ENCODE measurements around the gene ANKMY1. TPM values are rescaled to one million over a fixed set of nuclear protein-coding genes. Genes with fewer than 3 reads are reported as not detected.

Gene ANKMY1
- total and polyA plus RNA-seq, 2 experiments from 2014 or later, result 2.3 to 8.9 TPM

DNA sequence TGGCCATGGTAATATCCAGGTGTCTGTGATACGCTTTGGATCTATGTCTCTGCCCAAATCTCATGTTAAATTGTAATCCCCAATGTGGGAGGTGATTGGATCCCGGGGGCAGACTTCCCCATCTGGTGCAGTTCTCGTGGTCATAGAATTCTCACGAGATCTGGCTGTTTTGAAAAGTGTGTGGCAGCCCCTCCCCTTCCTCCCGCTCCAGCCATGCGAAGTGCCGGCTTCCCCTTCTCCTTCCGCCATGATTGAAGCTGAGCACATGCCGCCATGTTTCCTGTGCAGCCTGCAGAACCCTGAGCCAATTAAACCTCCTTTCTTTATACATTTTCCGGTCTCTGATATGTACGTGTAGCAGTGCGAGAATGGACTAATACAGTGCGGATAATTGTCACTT, 79.9 kb downstream of the ANKMY1 start (continued):
- TF ChIP-seq, protein P1, sequence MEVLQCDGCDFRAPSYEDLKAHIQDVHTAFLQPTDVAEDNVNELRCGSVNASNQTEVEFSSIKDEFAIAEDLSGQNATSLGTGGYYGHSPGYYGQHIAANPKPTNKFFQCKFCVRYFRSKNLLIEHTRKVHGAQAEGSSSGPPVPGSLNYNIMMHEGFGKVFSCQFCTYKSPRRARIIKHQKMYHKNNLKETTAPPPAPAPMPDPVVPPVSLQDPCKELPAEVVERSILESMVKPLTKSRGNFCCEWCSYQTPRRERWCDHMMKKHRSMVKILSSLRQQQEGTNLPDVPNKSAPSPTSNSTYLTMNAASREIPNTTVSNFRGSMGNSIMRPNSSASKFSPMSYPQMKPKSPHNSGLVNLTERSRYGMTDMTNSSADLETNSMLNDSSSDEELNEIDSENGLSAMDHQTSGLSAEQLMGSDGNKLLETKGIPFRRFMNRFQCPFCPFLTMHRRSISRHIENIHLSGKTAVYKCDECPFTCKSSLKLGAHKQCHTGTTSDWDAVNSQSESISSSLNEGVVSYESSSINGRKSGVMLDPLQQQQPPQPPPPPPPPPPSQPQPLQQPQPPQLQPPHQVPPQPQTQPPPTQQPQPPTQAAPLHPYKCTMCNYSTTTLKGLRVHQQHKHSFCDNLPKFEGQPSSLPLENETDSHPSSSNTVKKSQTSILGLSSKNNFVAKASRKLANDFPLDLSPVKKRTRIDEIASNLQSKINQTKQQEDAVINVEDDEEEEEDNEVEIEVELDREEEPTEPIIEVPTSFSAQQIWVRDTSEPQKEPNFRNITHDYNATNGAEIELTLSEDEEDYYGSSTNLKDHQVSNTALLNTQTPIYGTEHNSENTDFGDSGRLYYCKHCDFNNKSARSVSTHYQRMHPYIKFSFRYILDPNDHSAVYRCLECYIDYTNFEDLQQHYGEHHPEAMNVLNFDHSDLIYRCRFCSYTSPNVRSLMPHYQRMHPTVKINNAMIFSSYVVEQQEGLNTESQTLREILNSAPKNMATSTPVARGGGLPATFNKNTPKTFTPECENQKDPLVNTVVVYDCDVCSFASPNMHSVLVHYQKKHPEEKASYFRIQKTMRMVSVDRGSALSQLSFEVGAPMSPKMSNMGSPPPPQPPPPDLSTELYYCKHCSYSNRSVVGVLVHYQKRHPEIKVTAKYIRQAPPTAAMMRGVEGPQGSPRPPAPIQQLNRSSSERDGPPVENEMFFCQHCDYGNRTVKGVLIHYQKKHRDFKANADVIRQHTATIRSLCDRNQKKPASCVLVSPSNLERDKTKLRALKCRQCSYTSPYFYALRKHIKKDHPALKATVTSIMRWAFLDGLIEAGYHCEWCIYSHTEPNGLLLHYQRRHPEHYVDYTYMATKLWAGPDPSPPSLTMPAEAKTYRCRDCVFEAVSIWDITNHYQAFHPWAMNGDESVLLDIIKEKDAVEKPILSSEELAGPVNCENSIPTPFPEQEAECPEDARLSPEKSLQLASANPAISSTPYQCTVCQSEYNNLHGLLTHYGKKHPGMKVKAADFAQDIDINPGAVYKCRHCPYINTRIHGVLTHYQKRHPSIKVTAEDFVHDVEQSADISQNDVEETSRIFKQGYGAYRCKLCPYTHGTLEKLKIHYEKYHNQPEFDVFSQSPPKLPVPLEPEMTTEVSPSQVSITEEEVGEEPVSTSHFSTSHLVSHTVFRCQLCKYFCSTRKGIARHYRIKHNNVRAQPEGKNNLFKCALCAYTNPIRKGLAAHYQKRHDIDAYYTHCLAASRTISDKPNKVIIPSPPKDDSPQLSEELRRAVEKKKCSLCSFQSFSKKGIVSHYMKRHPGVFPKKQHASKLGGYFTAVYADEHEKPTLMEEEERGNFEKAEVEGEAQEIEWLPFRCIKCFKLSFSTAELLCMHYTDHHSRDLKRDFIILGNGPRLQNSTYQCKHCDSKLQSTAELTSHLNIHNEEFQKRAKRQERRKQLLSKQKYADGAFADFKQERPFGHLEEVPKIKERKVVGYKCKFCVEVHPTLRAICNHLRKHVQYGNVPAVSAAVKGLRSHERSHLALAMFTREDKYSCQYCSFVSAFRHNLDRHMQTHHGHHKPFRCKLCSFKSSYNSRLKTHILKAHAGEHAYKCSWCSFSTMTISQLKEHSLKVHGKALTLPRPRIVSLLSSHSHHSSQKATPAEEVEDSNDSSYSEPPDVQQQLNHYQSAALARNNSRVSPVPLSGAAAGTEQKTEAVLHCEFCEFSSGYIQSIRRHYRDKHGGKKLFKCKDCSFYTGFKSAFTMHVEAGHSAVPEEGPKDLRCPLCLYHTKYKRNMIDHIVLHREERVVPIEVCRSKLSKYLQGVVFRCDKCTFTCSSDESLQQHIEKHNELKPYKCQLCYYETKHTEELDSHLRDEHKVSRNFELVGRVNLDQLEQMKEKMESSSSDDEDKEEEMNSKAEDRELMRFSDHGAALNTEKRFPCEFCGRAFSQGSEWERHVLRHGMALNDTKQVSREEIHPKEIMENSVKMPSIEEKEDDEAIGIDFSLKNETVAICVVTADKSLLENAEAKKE (CRISPR knock-in tag; IDR thresholded peaks at IDR 0.05), result no peak
- no peak for TF ChIP-seq NANOG (IDR thresholded peaks at IDR 0.05; ENCODE audit: borderline replicate concordance)
- TF ChIP-seq, protein P2, sequence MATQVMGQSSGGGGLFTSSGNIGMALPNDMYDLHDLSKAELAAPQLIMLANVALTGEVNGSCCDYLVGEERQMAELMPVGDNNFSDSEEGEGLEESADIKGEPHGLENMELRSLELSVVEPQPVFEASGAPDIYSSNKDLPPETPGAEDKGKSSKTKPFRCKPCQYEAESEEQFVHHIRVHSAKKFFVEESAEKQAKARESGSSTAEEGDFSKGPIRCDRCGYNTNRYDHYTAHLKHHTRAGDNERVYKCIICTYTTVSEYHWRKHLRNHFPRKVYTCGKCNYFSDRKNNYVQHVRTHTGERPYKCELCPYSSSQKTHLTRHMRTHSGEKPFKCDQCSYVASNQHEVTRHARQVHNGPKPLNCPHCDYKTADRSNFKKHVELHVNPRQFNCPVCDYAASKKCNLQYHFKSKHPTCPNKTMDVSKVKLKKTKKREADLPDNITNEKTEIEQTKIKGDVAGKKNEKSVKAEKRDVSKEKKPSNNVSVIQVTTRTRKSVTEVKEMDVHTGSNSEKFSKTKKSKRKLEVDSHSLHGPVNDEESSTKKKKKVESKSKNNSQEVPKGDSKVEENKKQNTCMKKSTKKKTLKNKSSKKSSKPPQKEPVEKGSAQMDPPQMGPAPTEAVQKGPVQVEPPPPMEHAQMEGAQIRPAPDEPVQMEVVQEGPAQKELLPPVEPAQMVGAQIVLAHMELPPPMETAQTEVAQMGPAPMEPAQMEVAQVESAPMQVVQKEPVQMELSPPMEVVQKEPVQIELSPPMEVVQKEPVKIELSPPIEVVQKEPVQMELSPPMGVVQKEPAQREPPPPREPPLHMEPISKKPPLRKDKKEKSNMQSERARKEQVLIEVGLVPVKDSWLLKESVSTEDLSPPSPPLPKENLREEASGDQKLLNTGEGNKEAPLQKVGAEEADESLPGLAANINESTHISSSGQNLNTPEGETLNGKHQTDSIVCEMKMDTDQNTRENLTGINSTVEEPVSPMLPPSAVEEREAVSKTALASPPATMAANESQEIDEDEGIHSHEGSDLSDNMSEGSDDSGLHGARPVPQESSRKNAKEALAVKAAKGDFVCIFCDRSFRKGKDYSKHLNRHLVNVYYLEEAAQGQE (IDR thresholded peaks at IDR 0.05; ENCODE audit: unreplicated experiment), result no peak
- no peak for TF ChIP-seq JUNB (IDR thresholded peaks at IDR 0.05; ENCODE audit: unreplicated experiment)
- no peak for TF ChIP-seq ZNF331 (CRISPR knock-in tag; IDR thresholded peaks at IDR 0.05; ENCODE audit: low read depth)

DNA sequence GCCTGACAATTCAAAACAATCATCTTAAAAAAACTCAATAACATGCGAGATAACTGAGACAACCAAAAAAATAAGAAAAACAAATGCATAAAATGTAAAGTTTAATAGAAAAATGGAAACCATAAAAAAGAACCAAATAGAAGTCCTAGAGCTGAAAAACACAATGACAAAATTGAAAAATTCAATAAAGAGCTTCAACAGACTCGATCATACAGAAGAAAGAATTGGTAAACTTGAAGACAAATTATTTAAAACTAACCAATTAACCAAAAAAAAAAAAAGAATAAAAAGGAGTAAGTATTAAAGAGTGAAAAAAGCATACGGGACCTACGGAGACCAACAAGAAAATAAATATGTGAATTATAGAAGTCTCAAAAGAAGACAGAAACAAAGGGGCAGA, 84.6 kb downstream of the ANKMY1 start:
- H3K27me3 ChIP-seq (ENCODE audit: insufficient read depth), result 0 out of 2 replicates have a peak, but pooled peaks cover 8% of the 10 kb centered on the region
- H3K4me3 ChIP-seq, result no peak overlapping the region
- H3K27ac Mint-ChIP-seq, result no peak overlapping the region
- DNase-seq (ENCODE audit: low spot score) (no peak), ATAC-seq (no peak)
- H3K9me2 ChIP-seq (ENCODE audit: insufficient read depth), result no peaks in the 10 kb centered on the region; the same call in 1 of the 2 replicates
- H3K9me3 Mint-ChIP-seq, result peaks cover 6% of the 10 kb centered on the region; the same call in 1 of the 3 replicates
- no peaks in the 10 kb centered on the region for H3K36me3 ChIP-seq (ENCODE audit: insufficient read depth)
- H3K4me1 ChIP-seq (ENCODE audit: insufficient read depth), result no peaks in the 10 kb centered on the region
- H3K79me2 ChIP-seq (replicated peaks; ENCODE audit: insufficient read depth), result no peaks in the 10 kb centered on the region
- peaks cover 8% of the 10 kb centered on the region for H3K27me3 Mint-ChIP-seq (ENCODE audit: insufficient read depth, low read depth, poor library complexity)
- TF ChIP-seq NANOG (IDR thresholded peaks at IDR 0.05; ENCODE audit: borderline replicate concordance) (no peak), CREB1 (CRISPR knock-in tag; IDR thresholded peaks at IDR 0.05; ENCODE audit: low read depth) (no peak), JUNB (IDR thresholded peaks at IDR 0.05; ENCODE audit: unreplicated experiment) (no peak)
- H3K27ac ChIP-seq (ENCODE audit: low read depth), result no peak overlapping the region
- H3K4me2 ChIP-seq, result no peak overlapping the region
- no peaks in the 10 kb centered on the region for H3K36me3 Mint-ChIP-seq (ENCODE audit: low read depth)
- H3K4me1 Mint-ChIP-seq, result peaks cover 3% of the 10 kb centered on the region; the same call in 1 of the 3 replicates
- no peak overlapping the region for H2AFZ ChIP-seq
- no peaks in the 10 kb centered on the region for H3F3A ChIP-seq (replicated peaks; ENCODE audit: low read depth)
- no peak overlapping the region for H3K4me3 Mint-ChIP-seq
- H4K20me1 ChIP-seq (replicated peaks; ENCODE audit: insufficient read depth), result no peaks in the 10 kb centered on the region; the same call in 1 of the 2 replicates
